ENCODE measurements around the gene UMPS.
"Not testable (repeated sequence)": the region's sequence is repeated elsewhere in the genome, so short reads cannot be mapped to it uniquely, and the experiment has no call there.

UMPS gene

GRCh38 chr3:124698030-124698770, 32.1 kb upstream of the UMPS start:
- DNase-seq, result no peak
- TF ChIP-seq POLR2A (IDR thresholded peaks at IDR 0.05; ENCODE audit: low read length) (no peak), GATA1 (IDR thresholded peaks at IDR 0.05; ENCODE audit: low read depth, low read length) (no peak)

GRCh38 chr3:124699051-124699450, 31.2 kb upstream of the UMPS start:
- no peak for DNase-seq
- no peak for TF ChIP-seq GATA1 (IDR thresholded peaks at IDR 0.05; ENCODE audit: low read depth, low read length)
- TF ChIP-seq POLR2A (IDR thresholded peaks at IDR 0.05; ENCODE audit: low read length), result no peak

GRCh38 chr3:124699686-124700396, 30.4 kb upstream of the UMPS start:
- no peak for DNase-seq
- TF ChIP-seq GATA1 (IDR thresholded peaks at IDR 0.05; ENCODE audit: low read depth, low read length), result no peak
- TF ChIP-seq POLR2A (IDR thresholded peaks at IDR 0.05; ENCODE audit: low read length), result no peak

DNA sequence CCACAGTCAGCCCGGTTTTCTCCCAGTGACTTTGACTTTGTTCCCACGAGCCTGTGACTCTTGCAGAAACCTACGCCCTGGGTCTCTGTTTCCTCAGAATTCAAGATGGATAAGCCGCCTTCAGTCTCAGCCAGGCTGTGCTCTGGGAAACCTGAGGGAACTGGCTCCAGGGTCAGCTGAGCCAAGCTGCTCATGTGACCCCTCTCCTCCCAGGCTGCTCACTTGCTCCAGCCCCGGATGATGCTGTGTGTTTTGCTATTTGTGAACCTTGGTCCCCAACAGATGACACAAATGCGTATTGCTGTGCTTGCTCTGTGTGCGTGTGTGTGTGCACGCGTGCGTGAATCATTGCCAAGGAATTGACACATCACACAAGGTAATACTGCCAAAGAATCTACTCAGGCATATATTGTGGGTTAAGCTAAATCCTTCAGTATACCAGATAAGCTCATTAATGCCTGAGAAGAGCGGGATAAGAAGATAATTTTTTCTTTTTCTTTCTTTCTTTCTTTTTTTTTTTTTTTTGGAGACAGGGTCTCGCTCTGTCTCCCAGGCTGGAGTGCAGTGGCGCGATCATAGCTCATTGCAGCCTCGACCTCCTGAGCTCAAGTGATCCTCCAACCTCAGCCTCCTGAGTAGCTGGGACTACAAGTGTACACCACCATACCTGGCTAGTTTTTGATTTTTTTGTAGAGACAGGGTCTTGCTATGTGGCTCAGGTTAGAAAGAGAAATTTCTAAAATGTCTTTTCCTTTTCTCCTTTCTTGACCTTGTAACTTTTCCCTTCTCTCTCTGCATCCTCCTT, 29.2 kb upstream of the UMPS start:
- TF ChIP-seq POLR2A (IDR thresholded peaks at IDR 0.05; ENCODE audit: low read length), result no peak
- TF ChIP-seq GATA1 (IDR thresholded peaks at IDR 0.05; ENCODE audit: low read depth, low read length), result no peak

GRCh38 chr3:124701687-124702086, 28.6 kb upstream of the UMPS start:
- no peak for DNase-seq

More for the DNA sequence above, 29.2 kb upstream of the UMPS start:
- DNase-seq, result no peak

GRCh38 chr3:124702950-124703349, 27.3 kb upstream of the UMPS start:
- TF ChIP-seq POLR2A (IDR thresholded peaks at IDR 0.05; ENCODE audit: low read length) (no peak), GATA1 (IDR thresholded peaks at IDR 0.05; ENCODE audit: low read depth, low read length) (no peak)
- no peak for DNase-seq

More at GRCh38 chr3:124701687-124702086, 28.6 kb upstream of the UMPS start:
- TF ChIP-seq POLR2A (IDR thresholded peaks at IDR 0.05; ENCODE audit: low read length) (no peak), GATA1 (IDR thresholded peaks at IDR 0.05; ENCODE audit: low read depth, low read length) (no peak)

DNA sequence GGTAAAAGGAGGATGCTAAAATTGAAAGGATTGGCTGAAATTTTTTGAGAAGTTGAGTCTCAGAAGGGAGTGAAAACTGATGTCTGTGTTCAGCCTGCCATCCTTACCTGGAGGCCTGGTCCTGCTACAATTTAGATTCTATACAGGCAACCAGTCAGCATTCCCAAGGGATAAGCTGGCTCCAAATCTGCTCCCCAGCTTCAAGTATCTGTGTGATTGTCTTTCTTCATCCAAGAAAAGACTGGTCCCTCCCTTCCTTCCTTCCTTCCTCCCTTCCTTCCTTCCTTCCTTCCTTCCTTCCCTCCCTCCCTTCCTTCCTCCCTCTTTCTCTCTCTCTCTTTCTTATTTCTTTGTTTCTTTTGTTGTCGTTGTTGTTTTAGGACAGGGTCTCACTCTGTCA, 24.7 kb upstream of the UMPS start:
- no peak for DNase-seq
- no peak for TF ChIP-seq GATA1 (IDR thresholded peaks at IDR 0.05; ENCODE audit: low read depth, low read length)
- TF ChIP-seq POLR2A (IDR thresholded peaks at IDR 0.05; ENCODE audit: low read length), result no peak

DNA sequence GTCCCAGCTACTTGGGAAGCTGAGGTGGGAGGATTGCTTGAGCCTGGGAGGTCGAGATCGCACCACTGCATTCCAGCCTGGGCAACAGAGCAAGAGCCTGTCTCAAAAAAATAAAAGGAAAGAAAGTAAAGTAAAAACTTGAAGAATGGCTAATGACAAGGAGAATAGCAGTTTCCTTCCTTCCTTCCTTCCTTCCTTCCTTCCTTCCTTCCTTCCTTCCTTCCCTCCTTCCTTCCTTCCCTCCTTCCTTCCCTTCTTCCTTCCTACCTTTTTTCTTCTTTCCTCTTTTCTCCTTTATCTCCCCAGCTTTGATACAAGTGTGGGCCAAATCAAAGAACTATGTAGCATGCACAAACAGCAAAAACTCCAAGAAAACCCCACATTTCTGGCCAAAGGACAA, 23.0 kb upstream of the UMPS start:
- DNase-seq, result not testable (repeated sequence)

DNA sequence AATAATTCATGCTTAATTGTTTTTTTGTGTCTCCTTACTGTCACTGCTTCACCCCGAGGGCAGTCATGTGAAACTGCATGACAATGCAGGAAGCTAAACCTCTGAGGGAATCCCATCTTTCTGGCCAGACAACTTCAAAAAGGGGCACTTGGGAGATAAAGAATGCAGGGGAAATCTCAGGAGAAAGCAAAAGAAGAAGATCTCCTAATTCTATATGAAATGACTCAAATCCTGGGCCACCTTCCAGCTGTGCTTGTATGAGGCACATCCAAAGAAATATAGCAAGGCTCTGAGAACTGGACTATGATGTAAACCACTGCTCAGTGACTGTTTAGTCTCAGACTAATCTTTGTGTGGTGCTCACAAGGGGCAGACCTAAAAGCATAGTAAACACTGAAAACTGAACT, 22.6 kb upstream of the UMPS start:
- no peak for DNase-seq

DNA sequence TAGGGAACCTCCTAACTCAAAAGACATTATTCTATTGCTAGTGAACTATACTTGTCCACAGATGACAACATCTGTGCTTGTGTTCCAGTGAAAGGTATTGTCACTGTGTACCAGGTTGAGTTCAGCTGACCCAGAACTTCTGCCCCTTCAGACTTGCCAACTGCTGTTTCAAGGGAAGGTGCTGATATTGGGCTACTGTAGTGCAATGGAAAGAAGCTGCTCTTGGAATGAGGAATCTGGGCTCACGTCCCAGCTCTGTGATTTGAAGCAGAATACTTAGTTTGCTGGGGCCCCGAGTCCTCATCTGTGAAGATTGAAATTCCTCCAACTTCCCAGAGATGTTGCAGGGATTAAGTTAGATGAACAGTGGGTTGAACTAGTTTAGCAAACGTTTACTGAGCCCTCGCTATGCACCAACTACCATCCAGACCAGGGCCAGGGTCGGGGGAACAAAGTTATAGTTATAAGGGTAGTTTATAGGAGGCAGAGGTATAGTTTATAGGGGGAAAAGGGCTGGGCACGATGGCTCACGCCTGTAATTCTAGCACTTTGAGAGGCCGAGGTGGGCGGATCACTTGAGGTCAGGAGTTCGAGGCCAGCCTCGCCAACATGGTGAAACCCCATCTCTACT, 15.9 kb upstream of the UMPS start:
- DNase-seq, result no peak
- TF ChIP-seq POLR2A (IDR thresholded peaks at IDR 0.05; ENCODE audit: low read length) (no peak), GATA1 (IDR thresholded peaks at IDR 0.05; ENCODE audit: low read depth, low read length) (no peak)

More for the DNA sequence above, 22.6 kb upstream of the UMPS start:
- TF ChIP-seq POLR2A (IDR thresholded peaks at IDR 0.05; ENCODE audit: low read length) (no peak), GATA1 (IDR thresholded peaks at IDR 0.05; ENCODE audit: low read depth, low read length) (no peak)

- TF ChIP-seq GATA1 (IDR thresholded peaks at IDR 0.05; ENCODE audit: low read depth, low read length) (no peak), POLR2A (IDR thresholded peaks at IDR 0.05; ENCODE audit: low read length) (no peak)
- DNase-seq, result no peak
Measured at GRCh38 chr3:124722589-124722988, 7.7 kb upstream of the UMPS start.

- TF ChIP-seq GATA1 (IDR thresholded peaks at IDR 0.05; ENCODE audit: low read depth, low read length), result no peak
- TF ChIP-seq POLR2A (IDR thresholded peaks at IDR 0.05; ENCODE audit: low read length), result no peak
- no peak for DNase-seq
Measured at GRCh38 chr3:124730941-124731297, 667 bp downstream of the UMPS start.

DNA sequence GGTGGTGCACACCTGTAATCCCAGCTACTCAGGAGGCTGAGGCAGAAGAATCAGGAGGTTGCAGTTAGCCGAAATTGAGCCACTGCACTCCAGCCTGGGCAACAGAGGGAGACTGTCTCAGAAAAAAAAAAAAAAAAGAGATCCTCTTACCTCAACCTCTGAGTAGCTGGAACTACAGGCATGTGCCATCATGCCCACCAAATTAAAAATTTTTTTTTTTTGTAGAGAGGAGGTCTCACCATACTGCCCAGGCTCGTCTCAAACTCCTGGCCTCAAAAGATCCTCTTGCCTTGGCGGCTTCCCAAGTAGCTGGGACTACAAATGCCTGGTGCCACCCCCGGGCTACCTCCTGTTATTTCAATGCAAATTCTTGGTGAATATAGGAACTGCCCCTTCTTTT, 1.5 kb downstream of the UMPS start:
- TF ChIP-seq GATA1 (IDR thresholded peaks at IDR 0.05; ENCODE audit: low read depth, low read length) (no peak), POLR2A (IDR thresholded peaks at IDR 0.05; ENCODE audit: low read length) (no peak)
- peak in 1 of 2 experiments; percentile 13 for DNase-seq

- no peak for TF ChIP-seq GATA1 (IDR thresholded peaks at IDR 0.05; ENCODE audit: low read depth, low read length)
- TF ChIP-seq POLR2A (IDR thresholded peaks at IDR 0.05; ENCODE audit: low read length), result no peak
- DNase-seq, result no peak
Measured at GRCh38 chr3:124741027-124741426, 10.8 kb downstream of the UMPS start.
